Stimulated activated CD4-positive, alpha-beta T cell treated with anti-CD3 and anti-CD28 coated beads, TNF-alpha, amount 100 ng/mL, for 4 hours (primary cell): Measurements from ENCODE around the gene DGKE.

Experiments used
- DNase-seq, 3 experiments: peaks; one replicate each; pipeline ENCODE4 v3.0.0-alpha.2; 2020; ENCODE audit warnings: low read depth in 3 of 3

DGKE gene

GRCh38 chr17:56849131-56849530, 15.2 kb downstream of the DGKE start:
- DNase-seq, result no peak

- no peak for DNase-seq
Observed at GRCh38 chr17:56850591-56850990, 16.6 kb downstream of the DGKE start.

- no peak for DNase-seq
Observed at GRCh38 chr17:56851008-56851407, 17.1 kb downstream of the DGKE start.

GRCh38 chr17:56861899-56862298, 27.9 kb downstream of the DGKE start:
- DNase-seq, result no peak

- no peak for DNase-seq
Observed at GRCh38 chr17:56863974-56864373, 30.0 kb downstream of the DGKE start.

- no peak for DNase-seq
Observed at GRCh38 chr17:56866076-56866475, 32.1 kb downstream of the DGKE start.

- no peak for DNase-seq
Observed at GRCh38 chr17:56866496-56866895, 32.5 kb downstream of the DGKE start.

GRCh38 chr17:56867948-56868376, 34.0 kb downstream of the DGKE start:
- DNase-seq, result no peak

GRCh38 chr17:56868716-56869115, 34.8 kb downstream of the DGKE start:
- no peak for DNase-seq

- DNase-seq, result no peak
Observed at GRCh38 chr17:56870081-56870651, 36.2 kb downstream of the DGKE start.

- DNase-seq, result no peak
Observed at GRCh38 chr17:56876766-56877179, 42.8 kb downstream of the DGKE start.

- no peak for DNase-seq
Observed at GRCh38 chr17:56879280-56879679, 45.3 kb downstream of the DGKE start.

- DNase-seq, result no peak
Observed at GRCh38 chr17:56880133-56880532, 46.2 kb downstream of the DGKE start.

GRCh38 chr17:56880571-56880970, 46.6 kb downstream of the DGKE start:
- DNase-seq, result no peak

GRCh38 chr17:56881685-56882295, 47.8 kb downstream of the DGKE start:
- no peak for DNase-seq

- no peak for DNase-seq
Observed at GRCh38 chr17:56883616-56884015, 49.7 kb downstream of the DGKE start.

GRCh38 chr17:56884483-56885311, 50.7 kb downstream of the DGKE start:
- no peak for DNase-seq

- no peak for DNase-seq
Observed at GRCh38 chr17:56885312-56885657, 51.3 kb downstream of the DGKE start.

GRCh38 chr17:56886288-56886731, 52.4 kb downstream of the DGKE start:
- DNase-seq, result no peak

GRCh38 chr17:56887105-56887504, 53.2 kb downstream of the DGKE start:
- DNase-seq, result no peak

GRCh38 chr17:56887552-56888467, 53.9 kb downstream of the DGKE start:
- no peak for DNase-seq

- DNase-seq, result no peak
Observed at GRCh38 chr17:56890390-56890789, 56.4 kb downstream of the DGKE start.
